HepG2 (cell line): ENCODE measurements around the gene PYGB. TPM values are rescaled to one million over a fixed set of nuclear protein-coding genes. Genes with fewer than 3 reads are reported as not detected.

Experiments
- ATF1 ChIP-seq: IDR thresholded peaks from 2 replicates; pipeline ENCODE4 v1.6.1; 2016; ENCODE audit warnings: mild to moderate bottlenecking, control low read depth
- DNMT1 ChIP-seq: sonication (generic); formaldehyde crosslinking; IDR thresholded peaks from 2 replicates; pipeline ENCODE4 v1.5.1; 2020; ENCODE audit warnings: mild to moderate bottlenecking, missing genetic modification reagents
- DPF2 ChIP-seq: sonication (generic); formaldehyde crosslinking; IDR thresholded peaks from 2 replicates; pipeline ENCODE4 v1.4.0; 2020; ENCODE audit warnings: mild to moderate bottlenecking, low read depth, missing genetic modification reagents, borderline replicate concordance
- ELF3 ChIP-seq: IDR thresholded peaks from 2 replicates; pipeline ENCODE4 v1.6.1; 2016; ENCODE audit warnings: missing genetic modification reagents, missing compliant biosample characterization
- ESRRA ChIP-seq: sonication (generic); formaldehyde crosslinking; IDR thresholded peaks from 2 replicates; pipeline ENCODE4 v1.5.1; 2020; ENCODE audit warnings: mild to moderate bottlenecking, low read depth, missing genetic modification reagents
- FIP1L1 ChIP-seq: fragments of 200-400 bp; formaldehyde crosslinking; IDR thresholded peaks from 2 replicates; pipeline ENCODE4 v1.6.1; 2018; ENCODE audit warnings: low read depth, mild to moderate bottlenecking, low read length, moderate library complexity, borderline replicate concordance; ENCODE audit not compliant: insufficient read depth
- HMGA1 ChIP-seq: sonication (generic); formaldehyde crosslinking; conservative IDR thresholded peaks from 2 replicates; pipeline ENCODE4 v1.4.0; 2020; ENCODE audit warnings: missing genetic modification reagents
- KDM2A ChIP-seq: sonication (generic); formaldehyde crosslinking; IDR thresholded peaks from 2 replicates; pipeline ENCODE4 v1.4.0; 2020; ENCODE audit warnings: low read depth, missing genetic modification reagents, borderline replicate concordance
- SETDB1 ChIP-seq: sonication (generic); formaldehyde crosslinking; IDR thresholded peaks from 2 replicates; pipeline ENCODE4 v1.5.1; 2020; ENCODE audit warnings: missing genetic modification reagents, mild to moderate bottlenecking, borderline replicate concordance
- ZBTB7B ChIP-seq: sonication (generic); formaldehyde crosslinking; IDR thresholded peaks from 2 replicates; pipeline ENCODE4 v1.4.0; 2020; ENCODE audit warnings: missing genetic modification reagents
- ZMYM3 ChIP-seq: sonication (generic); formaldehyde crosslinking; IDR thresholded peaks from 2 replicates; pipeline ENCODE4 v1.5.1; 2020; ENCODE audit warnings: mild to moderate bottlenecking, missing genetic modification reagents
- ZNF331 ChIP-seq: sonication (generic); formaldehyde crosslinking; IDR thresholded peaks from 2 replicates; pipeline ENCODE4 v1.4.0; 2020; ENCODE audit warnings: missing genetic modification reagents
- ZNF780A ChIP-seq: sonication (generic); formaldehyde crosslinking; IDR thresholded peaks from 2 replicates; pipeline ENCODE4 v1.8.0; 2022; ENCODE audit warnings: mild to moderate bottlenecking, missing genetic modification reagents, moderate library complexity
- polyA plus RNA-seq, 8 experiments: library from polyadenylated mRNA; depleted of rRNA in 3 of 8; stranded (reverse) in 7 of 8; unstranded in 1 of 8; fragments of >200 nt; fragmentation: Illumina TruSeq in 4 of 8; extraction: Trizol in 4 of 8; gene quantifications; 2 replicates each; pipeline versions ENCODE4 v1.2.1 to v1.2.3, GENCODE V29; 2011 to 2016; ENCODE audit warnings: low read depth in 4 of 8, missing spikeins in 1 of 8, mixed read lengths in 1 of 8; ENCODE audit not compliant: insufficient read depth in 1 of 8
- total RNA-seq, 5 experiments: library from RNA; depleted of rRNA; stranded (reverse); fragments of >200 nt; fragmentation: Illumina TruSeq; extraction: Trizol; gene quantifications; 2 replicates each; pipeline ENCODE4 v1.2.3, GENCODE V29; 2016; ENCODE audit warnings: low read depth in 1 of 5
- TF ChIP-seq, protein P1 (sequence below): sonication (generic); formaldehyde crosslinking; IDR thresholded peaks from 2 replicates; pipeline ENCODE4 v1.5.0; 2020; ENCODE audit warnings: missing genetic modification reagents
- TF ChIP-seq, protein P2 (sequence below): sonication (generic); formaldehyde crosslinking; IDR thresholded peaks from 2 replicates; pipeline ENCODE4 v1.8.1; 2023; ENCODE audit warnings: missing genetic modification reagents, inconsistent platforms, borderline replicate concordance
- TF ChIP-seq, protein P3 (sequence below): sonication (generic); formaldehyde crosslinking; IDR thresholded peaks from 2 replicates; pipeline ENCODE4 v1.4.0; 2020; ENCODE audit warnings: mild to moderate bottlenecking, missing genetic modification reagents
- TF ChIP-seq, protein P4 (sequence below): sonication (generic); formaldehyde crosslinking; IDR thresholded peaks from 2 replicates; pipeline ENCODE4 v1.9.0; 2021; ENCODE audit warnings: missing genetic modification reagents, borderline replicate concordance
- TF ChIP-seq, protein P5 (sequence below): sonication (generic); formaldehyde crosslinking; IDR thresholded peaks from 2 replicates; pipeline ENCODE4 v1.5.1; 2020; ENCODE audit warnings: mild to moderate bottlenecking, missing genetic modification reagents, moderate library complexity
- TF ChIP-seq, protein P6 (sequence below): IDR thresholded peaks from 2 replicates; pipeline ENCODE4 v1.6.1; 2018; ENCODE audit warnings: missing genetic modification reagents, mild to moderate bottlenecking, missing compliant biosample characterization

PYGB gene
- total and polyA plus RNA-seq, 2 of the 13 experiments (the other 11 are each of a cell fraction or from before 2014, with no cell fraction given): 24.2 to 86.3 TPM

DNA sequence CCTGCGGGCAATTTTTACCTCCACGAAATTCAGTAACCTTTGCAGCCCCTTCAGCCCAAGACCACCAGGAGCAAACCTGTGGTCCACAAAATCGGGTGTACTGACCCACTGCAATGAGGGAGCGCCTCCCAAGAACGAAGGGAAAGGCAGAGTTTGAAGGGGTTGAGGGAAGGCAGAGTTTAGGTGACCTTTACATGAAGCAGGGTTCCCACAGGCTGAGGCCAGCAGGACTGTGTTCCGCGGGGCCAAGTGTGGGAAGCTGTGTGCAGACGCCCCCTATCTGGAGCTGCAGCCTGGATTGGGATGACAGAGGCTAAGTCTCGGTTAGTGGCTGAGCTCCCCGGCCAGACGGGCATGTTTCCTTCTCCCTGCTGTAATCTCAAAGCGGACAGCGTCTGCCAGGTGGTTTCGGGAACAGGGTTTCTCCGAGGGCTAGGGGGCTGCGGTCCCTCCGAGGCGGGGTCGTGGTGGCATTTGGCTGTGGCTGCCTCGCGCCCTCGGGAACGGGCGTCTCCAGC, 826 bp upstream of the PYGB start (continued):
- TF ChIP-seq KDM2A (peak; percentile 89; the same call in 1 of the 2 replicates), HMGA1 (CRISPR knock-in tag) (no peak), SETDB1 (CRISPR knock-in tag) (no peak; the same call in 1 of the 2 replicates), ZBTB7B (CRISPR knock-in tag) (peak; percentile 86; the same call in 1 of the 2 replicates), ELF3 (CRISPR knock-in tag) (0 out of 2 replicates have a peak, but pooled peaks have one; percentile 23), ESRRA (CRISPR knock-in tag) (peak; percentile 28; the same call in 1 of the 2 replicates), DNMT1 (CRISPR knock-in tag) (no peak), ATF1 (CRISPR knock-in tag) (no peak), FIP1L1 (0 out of 2 replicates have a peak, but pooled peaks have one; percentile 53), ZNF331 (peak; percentile 69; the same call in 1 of the 2 replicates), ZMYM3 (peak; percentile 92), DPF2 (0 out of 2 replicates have a peak, but pooled peaks have one; percentile 21), ZNF780A (CRISPR knock-in tag) (no peak)
- TF ChIP-seq, protein P1, sequence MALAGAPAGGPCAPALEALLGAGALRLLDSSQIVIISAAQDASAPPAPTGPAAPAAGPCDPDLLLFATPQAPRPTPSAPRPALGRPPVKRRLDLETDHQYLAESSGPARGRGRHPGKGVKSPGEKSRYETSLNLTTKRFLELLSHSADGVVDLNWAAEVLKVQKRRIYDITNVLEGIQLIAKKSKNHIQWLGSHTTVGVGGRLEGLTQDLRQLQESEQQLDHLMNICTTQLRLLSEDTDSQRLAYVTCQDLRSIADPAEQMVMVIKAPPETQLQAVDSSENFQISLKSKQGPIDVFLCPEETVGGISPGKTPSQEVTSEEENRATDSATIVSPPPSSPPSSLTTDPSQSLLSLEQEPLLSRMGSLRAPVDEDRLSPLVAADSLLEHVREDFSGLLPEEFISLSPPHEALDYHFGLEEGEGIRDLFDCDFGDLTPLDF (CRISPR knock-in tag): no peak
- TF ChIP-seq, protein P2, sequence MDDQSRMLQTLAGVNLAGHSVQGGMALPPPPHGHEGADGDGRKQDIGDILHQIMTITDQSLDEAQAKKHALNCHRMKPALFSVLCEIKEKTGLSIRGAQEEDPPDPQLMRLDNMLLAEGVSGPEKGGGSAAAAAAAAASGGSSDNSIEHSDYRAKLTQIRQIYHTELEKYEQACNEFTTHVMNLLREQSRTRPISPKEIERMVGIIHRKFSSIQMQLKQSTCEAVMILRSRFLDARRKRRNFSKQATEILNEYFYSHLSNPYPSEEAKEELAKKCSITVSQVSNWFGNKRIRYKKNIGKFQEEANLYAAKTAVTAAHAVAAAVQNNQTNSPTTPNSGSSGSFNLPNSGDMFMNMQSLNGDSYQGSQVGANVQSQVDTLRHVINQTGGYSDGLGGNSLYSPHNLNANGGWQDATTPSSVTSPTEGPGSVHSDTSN (CRISPR knock-in tag): no peak; the same call in 1 of the 2 replicates
- TF ChIP-seq, protein P3, sequence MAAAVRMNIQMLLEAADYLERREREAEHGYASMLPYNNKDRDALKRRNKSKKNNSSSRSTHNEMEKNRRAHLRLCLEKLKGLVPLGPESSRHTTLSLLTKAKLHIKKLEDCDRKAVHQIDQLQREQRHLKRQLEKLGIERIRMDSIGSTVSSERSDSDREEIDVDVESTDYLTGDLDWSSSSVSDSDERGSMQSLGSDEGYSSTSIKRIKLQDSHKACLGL (CRISPR knock-in tag): no peak; the same call in 1 of the 2 replicates
- TF ChIP-seq, protein P4, sequence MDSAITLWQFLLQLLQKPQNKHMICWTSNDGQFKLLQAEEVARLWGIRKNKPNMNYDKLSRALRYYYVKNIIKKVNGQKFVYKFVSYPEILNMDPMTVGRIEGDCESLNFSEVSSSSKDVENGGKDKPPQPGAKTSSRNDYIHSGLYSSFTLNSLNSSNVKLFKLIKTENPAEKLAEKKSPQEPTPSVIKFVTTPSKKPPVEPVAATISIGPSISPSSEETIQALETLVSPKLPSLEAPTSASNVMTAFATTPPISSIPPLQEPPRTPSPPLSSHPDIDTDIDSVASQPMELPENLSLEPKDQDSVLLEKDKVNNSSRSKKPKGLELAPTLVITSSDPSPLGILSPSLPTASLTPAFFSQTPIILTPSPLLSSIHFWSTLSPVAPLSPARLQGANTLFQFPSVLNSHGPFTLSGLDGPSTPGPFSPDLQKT (CRISPR knock-in tag): peak; percentile 53; the same call in 1 of the 2 replicates
- TF ChIP-seq, protein P5, sequence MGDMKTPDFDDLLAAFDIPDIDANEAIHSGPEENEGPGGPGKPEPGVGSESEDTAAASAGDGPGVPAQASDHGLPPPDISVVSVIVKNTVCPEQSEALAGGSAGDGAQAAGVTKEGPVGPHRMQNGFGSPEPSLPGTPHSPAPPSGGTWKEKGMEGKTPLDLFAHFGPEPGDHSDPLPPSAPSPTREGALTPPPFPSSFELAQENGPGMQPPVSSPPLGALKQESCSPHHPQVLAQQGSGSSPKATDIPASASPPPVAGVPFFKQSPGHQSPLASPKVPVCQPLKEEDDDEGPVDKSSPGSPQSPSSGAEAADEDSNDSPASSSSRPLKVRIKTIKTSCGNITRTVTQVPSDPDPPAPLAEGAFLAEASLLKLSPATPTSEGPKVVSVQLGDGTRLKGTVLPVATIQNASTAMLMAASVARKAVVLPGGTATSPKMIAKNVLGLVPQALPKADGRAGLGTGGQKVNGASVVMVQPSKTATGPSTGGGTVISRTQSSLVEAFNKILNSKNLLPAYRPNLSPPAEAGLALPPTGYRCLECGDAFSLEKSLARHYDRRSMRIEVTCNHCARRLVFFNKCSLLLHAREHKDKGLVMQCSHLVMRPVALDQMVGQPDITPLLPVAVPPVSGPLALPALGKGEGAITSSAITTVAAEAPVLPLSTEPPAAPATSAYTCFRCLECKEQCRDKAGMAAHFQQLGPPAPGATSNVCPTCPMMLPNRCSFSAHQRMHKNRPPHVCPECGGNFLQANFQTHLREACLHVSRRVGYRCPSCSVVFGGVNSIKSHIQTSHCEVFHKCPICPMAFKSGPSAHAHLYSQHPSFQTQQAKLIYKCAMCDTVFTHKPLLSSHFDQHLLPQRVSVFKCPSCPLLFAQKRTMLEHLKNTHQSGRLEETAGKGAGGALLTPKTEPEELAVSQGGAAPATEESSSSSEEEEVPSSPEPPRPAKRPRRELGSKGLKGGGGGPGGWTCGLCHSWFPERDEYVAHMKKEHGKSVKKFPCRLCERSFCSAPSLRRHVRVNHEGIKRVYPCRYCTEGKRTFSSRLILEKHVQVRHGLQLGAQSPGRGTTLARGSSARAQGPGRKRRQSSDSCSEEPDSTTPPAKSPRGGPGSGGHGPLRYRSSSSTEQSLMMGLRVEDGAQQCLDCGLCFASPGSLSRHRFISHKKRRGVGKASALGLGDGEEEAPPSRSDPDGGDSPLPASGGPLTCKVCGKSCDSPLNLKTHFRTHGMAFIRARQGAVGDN: no peak; the same call in 1 of the 2 replicates
- TF ChIP-seq, protein P6, sequence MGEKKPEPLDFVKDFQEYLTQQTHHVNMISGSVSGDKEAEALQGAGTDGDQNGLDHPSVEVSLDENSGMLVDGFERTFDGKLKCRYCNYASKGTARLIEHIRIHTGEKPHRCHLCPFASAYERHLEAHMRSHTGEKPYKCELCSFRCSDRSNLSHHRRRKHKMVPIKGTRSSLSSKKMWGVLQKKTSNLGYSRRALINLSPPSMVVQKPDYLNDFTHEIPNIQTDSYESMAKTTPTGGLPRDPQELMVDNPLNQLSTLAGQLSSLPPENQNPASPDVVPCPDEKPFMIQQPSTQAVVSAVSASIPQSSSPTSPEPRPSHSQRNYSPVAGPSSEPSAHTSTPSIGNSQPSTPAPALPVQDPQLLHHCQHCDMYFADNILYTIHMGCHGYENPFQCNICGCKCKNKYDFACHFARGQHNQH (CRISPR knock-in tag): peak; percentile 35; the same call in 1 of the 2 replicates
